Mucosa of rectum (tissue), 2 donors: ENCODE data around the gene KIF6.

Experiments
- H3K27ac ChIP-seq, 2 donors: one replicate each; pipeline ENCODE4 v1.7.0; 2013; ENCODE audit warnings: inconsistent platforms in 2 of 2, low read depth in 2 of 2, low read length in 2 of 2
- H3K27me3 ChIP-seq, 2 donors: one replicate each; pipeline ENCODE4 v1.7.0; 2013; ENCODE audit warnings: low read length in 2 of 2; ENCODE audit not compliant: control insufficient read depth in 2 of 2, insufficient read depth in 2 of 2
- H3K36me3 ChIP-seq, 2 donors: one replicate each; pipeline ENCODE4 v1.7.0; 2013; ENCODE audit warnings: low read length in 2 of 2; ENCODE audit not compliant: control insufficient read depth in 2 of 2, insufficient read depth in 2 of 2
- H3K4me1 ChIP-seq, 2 donors: one replicate each; pipeline ENCODE4 v1.7.0; 2013; ENCODE audit warnings: low read length in 2 of 2, mild to moderate bottlenecking in 1 of 2; ENCODE audit not compliant: control insufficient read depth in 2 of 2, insufficient read depth in 2 of 2
- H3K4me3 ChIP-seq, 2 donors: one replicate each; pipeline ENCODE4 v1.7.0; 2013; ENCODE audit warnings: low read length in 2 of 2
- H3K9ac ChIP-seq, 2 donors: one replicate each; pipeline ENCODE4 v1.7.0; 2013; ENCODE audit warnings: low read length in 2 of 2, low read depth in 1 of 2, mild to moderate bottlenecking in 1 of 2
- H3K9me3 ChIP-seq, 2 donors: one replicate each; pipeline ENCODE4 v1.7.0; 2013; ENCODE audit warnings: low read length in 2 of 2; ENCODE audit not compliant: control insufficient read depth in 2 of 2
- donor health status: healthy.
- donor health status: Normal muscosa, but diverticular disease.

The KIF6 gene, protein sequence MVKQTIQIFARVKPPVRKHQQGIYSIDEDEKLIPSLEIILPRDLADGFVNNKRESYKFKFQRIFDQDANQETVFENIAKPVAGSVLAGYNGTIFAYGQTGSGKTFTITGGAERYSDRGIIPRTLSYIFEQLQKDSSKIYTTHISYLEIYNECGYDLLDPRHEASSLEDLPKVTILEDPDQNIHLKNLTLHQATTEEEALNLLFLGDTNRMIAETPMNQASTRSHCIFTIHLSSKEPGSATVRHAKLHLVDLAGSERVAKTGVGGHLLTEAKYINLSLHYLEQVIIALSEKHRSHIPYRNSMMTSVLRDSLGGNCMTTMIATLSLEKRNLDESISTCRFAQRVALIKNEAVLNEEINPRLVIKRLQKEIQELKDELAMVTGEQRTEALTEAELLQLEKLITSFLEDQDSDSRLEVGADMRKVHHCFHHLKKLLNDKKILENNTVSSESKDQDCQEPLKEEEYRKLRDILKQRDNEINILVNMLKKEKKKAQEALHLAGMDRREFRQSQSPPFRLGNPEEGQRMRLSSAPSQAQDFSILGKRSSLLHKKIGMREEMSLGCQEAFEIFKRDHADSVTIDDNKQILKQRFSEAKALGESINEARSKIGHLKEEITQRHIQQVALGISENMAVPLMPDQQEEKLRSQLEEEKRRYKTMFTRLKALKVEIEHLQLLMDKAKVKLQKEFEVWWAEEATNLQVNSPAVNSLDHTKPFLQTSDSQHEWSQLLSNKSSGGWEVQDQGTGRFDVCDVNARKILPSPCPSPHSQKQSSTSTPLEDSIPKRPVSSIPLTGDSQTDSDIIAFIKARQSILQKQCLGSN

DNA sequence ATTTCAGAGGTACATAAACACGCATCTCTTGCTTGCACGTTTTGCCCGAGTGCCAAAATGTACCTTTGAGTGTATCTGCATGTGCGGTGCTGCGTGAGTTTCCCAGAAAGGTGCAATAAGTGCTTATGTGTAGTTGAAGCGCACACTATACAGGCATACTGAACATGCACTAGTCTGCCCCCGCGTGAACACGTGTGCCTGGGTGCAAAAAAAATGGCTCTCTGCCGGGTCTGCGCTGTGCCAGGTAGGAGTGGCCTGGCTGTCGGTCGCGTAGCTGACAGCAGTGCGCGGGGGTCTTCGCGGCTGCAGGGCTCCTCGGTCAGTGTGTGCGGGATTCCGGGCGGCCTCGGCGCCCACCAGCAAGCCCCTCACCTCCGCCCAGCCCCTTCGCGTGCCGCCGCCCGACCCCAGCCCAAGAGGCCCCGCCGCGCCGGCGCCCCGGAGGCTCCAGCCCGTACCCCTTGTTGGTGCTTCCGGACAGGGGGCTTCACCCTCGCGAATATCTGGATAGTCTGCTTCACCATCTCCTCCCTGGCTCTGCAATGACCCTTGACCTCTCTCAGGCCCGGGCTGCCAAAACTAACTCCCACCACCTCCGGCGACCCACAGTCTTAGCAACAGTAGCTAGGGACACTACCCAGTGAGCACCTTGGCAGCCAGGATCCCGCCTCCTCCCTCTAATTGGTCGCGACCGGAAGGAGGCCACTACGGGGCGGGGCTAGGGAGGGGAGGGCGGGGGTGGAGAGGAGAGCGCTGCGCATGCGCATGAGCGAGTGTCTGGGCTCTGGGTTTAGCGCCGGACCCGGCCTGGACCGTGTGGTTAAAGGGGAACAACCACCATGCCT is at the start of gene KIF6:
Gene KIF6 (minus strand): TSS at position 622 of the 845 bp plus-strand sequence. CDS start 98 bp downstream, at position 524.
- peaks cover 0 to 4% of the 10 kb centered on the region in 2 donors for H3K4me1 ChIP-seq
- H3K27ac ChIP-seq, result no peak within 1 kb of the TSS
- peak within 1 kb of the TSS in 1 of 2 donors; percentile 63 for H3K9ac ChIP-seq
- H3K36me3 ChIP-seq, result no peaks in the 10 kb centered on the region
- H3K27me3 ChIP-seq, result no peaks in the 10 kb centered on the region
- peak within 1 kb of the TSS; percentile 85 to 86 for H3K4me3 ChIP-seq
- no peaks in the 10 kb centered on the region for H3K9me3 ChIP-seq

DNA sequence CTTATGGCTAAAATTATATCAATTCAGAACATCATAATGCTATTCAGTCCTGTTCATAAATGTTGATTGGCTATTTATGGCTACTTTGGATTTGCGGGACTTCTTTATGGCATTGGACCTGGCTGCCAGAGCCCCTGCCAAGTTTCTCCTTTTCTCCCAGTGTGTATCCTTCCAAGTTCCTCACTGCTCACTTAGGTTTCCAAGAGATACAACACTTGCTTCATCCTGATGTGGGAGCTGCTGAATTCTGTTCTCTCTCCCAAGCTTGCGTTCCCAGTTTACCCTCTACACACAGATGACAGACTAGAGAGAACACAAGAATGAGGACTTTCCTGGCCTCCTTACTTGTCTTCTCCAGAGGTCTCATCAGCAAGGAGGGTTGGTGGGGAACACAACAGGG is 48.6 kb upstream of the KIF6 start:
- Histone ChIP-seq H3K36me3 (no peaks in the 10 kb centered on the region), H3K4me1 (no peaks in the 10 kb centered on the region), H3K9me3 (no peaks in the 10 kb centered on the region), H3K9ac (no peak overlapping the region), H3K27me3 (no peaks in the 10 kb centered on the region), H3K4me3 (no peak overlapping the region), H3K27ac (no peak overlapping the region)

GRCh38 chr6:39772559-39773273 is 47.5 kb upstream of the KIF6 start:
- H3K4me1 ChIP-seq, result no peaks in the 10 kb centered on the region

GRCh38 chr6:39770446-39770845 is 45.2 kb upstream of the KIF6 start:
- Histone ChIP-seq H3K9ac (no peak overlapping the region), H3K27ac (no peak overlapping the region), H3K36me3 (no peaks in the 10 kb centered on the region), H3K9me3 (no peaks in the 10 kb centered on the region), H3K27me3 (no peaks in the 10 kb centered on the region), H3K4me1 (no peaks in the 10 kb centered on the region), H3K4me3 (no peak overlapping the region)

More at GRCh38 chr6:39772559-39773273, 47.5 kb upstream of the KIF6 start:
- Histone ChIP-seq H3K27ac (no peak overlapping the region), H3K27me3 (no peaks in the 10 kb centered on the region), H3K36me3 (no peaks in the 10 kb centered on the region), H3K9me3 (no peaks in the 10 kb centered on the region), H3K4me3 (no peak overlapping the region), H3K9ac (no peak overlapping the region)

DNA sequence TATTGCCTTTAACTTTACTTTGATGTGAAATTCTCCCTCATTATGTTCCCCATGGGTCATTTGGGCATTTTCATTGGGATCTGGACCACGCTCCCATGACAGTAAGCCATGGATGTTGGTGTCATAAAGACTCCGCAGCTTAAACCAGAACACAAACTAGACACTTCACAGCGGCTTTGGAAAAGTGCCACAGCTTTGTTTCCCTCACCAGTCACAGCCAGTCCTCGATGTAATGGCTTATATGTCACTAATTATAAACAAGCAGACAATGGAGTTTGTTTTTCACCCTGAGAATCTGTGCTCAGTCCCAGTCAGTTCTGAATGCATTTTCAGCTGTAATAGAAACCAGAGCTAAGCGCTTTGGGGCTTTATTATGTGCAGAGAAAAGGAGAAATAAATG is 43.8 kb upstream of the KIF6 start:
- H3K27me3 ChIP-seq, result no peaks in the 10 kb centered on the region
- H3K4me3 ChIP-seq, result no peak overlapping the region
- H3K9ac ChIP-seq, result no peak overlapping the region

GRCh38 chr6:39765508-39766065 is 40.4 kb upstream of the KIF6 start:
- H3K9ac ChIP-seq, result no peak overlapping the region
- H3K27ac ChIP-seq, result no peak overlapping the region
- no peaks in the 10 kb centered on the region for H3K9me3 ChIP-seq

More for the DNA sequence above, 43.8 kb upstream of the KIF6 start:
- Histone ChIP-seq H3K27ac (no peak overlapping the region), H3K9me3 (no peaks in the 10 kb centered on the region), H3K4me1 (no peaks in the 10 kb centered on the region), H3K36me3 (no peaks in the 10 kb centered on the region)

GRCh38 chr6:39760226-39760952 is 35.2 kb upstream of the KIF6 start:
- Histone ChIP-seq H3K27ac (no peak overlapping the region), H3K9ac (no peak overlapping the region), H3K27me3 (no peaks in the 10 kb centered on the region), H3K36me3 (no peaks in the 10 kb centered on the region), H3K9me3 (no peaks in the 10 kb centered on the region), H3K4me3 (no peak overlapping the region), H3K4me1 (no peaks in the 10 kb centered on the region)

More at GRCh38 chr6:39765508-39766065, 40.4 kb upstream of the KIF6 start:
- H3K4me3 ChIP-seq, result no peak overlapping the region
- H3K36me3 ChIP-seq, result no peaks in the 10 kb centered on the region
- no peaks in the 10 kb centered on the region for H3K27me3 ChIP-seq
- no peaks in the 10 kb centered on the region for H3K4me1 ChIP-seq

- Histone ChIP-seq H3K9me3 (no peaks in the 10 kb centered on the region), H3K36me3 (no peaks in the 10 kb centered on the region), H3K27me3 (no peaks in the 10 kb centered on the region), H3K9ac (no peak overlapping the region), H3K27ac (no peak overlapping the region), H3K4me1 (no peaks in the 10 kb centered on the region), H3K4me3 (no peak overlapping the region)
Observed at GRCh38 chr6:39758905-39759605, 33.8 kb upstream of the KIF6 start.
